ENCODE data around the gene PBX1.

PBX1 gene

DNA sequence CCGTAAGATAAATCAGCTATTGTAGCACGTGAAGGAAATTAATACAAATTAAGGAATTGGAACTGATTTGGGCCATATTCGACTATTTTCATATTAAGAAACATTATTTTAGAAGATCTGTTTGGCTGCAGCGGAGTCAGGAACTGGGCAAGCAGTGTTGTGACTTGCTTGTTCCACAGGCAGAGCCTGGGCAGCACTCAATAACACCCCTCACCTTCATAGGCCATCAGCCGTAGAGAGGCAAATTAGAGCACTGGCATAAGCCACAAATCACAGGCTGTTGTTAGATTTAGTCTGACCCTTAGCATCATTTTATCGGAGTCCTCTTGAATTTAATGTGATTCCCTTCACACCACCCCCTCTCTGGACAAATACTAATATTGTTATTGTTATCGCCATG is 72.8 kb downstream of the PBX1 start:
- Histone ChIP-seq H3K27me3 (ENCODE audit: insufficient read depth, low read length, poor library complexity) (no peaks in the 10 kb centered on the region), H3K36me3 (ENCODE audit: insufficient read depth, low read length) (no peaks in the 10 kb centered on the region), H3K9ac (ENCODE audit: low read depth, low read length) (no peak overlapping the region), H3K27ac (ENCODE audit: low read length) (no peak overlapping the region), H3K4me1 (ENCODE audit: insufficient read depth, low read length) (no peaks in the 10 kb centered on the region), H3K9me3 (ENCODE audit: insufficient read depth, low read length, severe bottlenecking) (no peaks in the 10 kb centered on the region), H2AFZ (ENCODE audit: low read depth, low read length) (no peak overlapping the region), H3K4me3 (ENCODE audit: low read depth in 1 of 2, low read length in 2 of 2) (no peak overlapping the region), H3K79me2 (ENCODE audit: insufficient read depth, low read length) (no peaks in the 10 kb centered on the region), H3K4me2 (ENCODE audit: insufficient read depth, low read length) (no peak overlapping the region), H4K20me1 (ENCODE audit: insufficient read depth, low read length) (no peaks in the 10 kb centered on the region)
- TF ChIP-seq, protein P1, sequence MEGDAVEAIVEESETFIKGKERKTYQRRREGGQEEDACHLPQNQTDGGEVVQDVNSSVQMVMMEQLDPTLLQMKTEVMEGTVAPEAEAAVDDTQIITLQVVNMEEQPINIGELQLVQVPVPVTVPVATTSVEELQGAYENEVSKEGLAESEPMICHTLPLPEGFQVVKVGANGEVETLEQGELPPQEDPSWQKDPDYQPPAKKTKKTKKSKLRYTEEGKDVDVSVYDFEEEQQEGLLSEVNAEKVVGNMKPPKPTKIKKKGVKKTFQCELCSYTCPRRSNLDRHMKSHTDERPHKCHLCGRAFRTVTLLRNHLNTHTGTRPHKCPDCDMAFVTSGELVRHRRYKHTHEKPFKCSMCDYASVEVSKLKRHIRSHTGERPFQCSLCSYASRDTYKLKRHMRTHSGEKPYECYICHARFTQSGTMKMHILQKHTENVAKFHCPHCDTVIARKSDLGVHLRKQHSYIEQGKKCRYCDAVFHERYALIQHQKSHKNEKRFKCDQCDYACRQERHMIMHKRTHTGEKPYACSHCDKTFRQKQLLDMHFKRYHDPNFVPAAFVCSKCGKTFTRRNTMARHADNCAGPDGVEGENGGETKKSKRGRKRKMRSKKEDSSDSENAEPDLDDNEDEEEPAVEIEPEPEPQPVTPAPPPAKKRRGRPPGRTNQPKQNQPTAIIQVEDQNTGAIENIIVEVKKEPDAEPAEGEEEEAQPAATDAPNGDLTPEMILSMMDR (IDR thresholded peaks at IDR 0.05; ENCODE audit: borderline replicate concordance, extremely low read depth, low read length, poor library complexity, severe bottlenecking) = no peak
- no peak for TF ChIP-seq EZH2 (IDR thresholded peaks at IDR 0.05; ENCODE audit: borderline replicate concordance, low read depth, low read length, severe bottlenecking)
- ATAC-seq (ENCODE audit: insufficient read depth, low read depth) (no peak), DNase-seq (no peak)

DNA sequence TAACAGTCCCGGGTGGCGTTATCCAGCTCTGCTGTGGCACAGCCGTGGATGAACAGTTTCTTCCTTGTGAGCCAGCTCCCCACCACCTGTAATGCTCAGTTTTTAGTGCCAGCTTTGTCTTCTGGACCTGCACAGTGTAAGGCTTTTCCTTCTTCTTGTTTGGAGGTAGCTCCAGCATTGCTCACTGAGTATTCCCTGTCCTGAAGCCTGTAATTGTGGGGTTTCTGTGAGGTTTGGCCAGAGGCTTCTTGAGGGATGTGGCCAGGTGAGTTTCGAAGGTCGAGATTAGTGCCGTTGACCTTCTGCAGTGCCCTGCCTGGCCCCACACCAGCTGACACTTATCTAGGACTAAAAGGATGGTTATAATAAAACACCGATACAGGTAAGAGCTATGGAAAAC is 75.0 kb downstream of the PBX1 start:
- Histone ChIP-seq H3K27me3 (ENCODE audit: insufficient read depth, low read length, poor library complexity) (no peaks in the 10 kb centered on the region), H3K9ac (ENCODE audit: low read depth, low read length) (no peak overlapping the region), H3K4me2 (ENCODE audit: insufficient read depth, low read length) (no peak overlapping the region), H3K79me2 (ENCODE audit: insufficient read depth, low read length) (no peaks in the 10 kb centered on the region), H3K4me3 (ENCODE audit: low read depth in 1 of 2, low read length in 2 of 2) (no peak overlapping the region), H3K9me3 (ENCODE audit: insufficient read depth, low read length, severe bottlenecking) (no peaks in the 10 kb centered on the region), H4K20me1 (ENCODE audit: insufficient read depth, low read length) (no peaks in the 10 kb centered on the region), H3K27ac (ENCODE audit: low read length) (no peak overlapping the region), H3K36me3 (ENCODE audit: insufficient read depth, low read length) (no peaks in the 10 kb centered on the region), H3K4me1 (ENCODE audit: insufficient read depth, low read length) (no peaks in the 10 kb centered on the region), H2AFZ (ENCODE audit: low read depth, low read length) (no peak overlapping the region)
- ATAC-seq (ENCODE audit: insufficient read depth, low read depth) = no peak
- TF ChIP-seq EZH2 (IDR thresholded peaks at IDR 0.05; ENCODE audit: borderline replicate concordance, low read depth, low read length, severe bottlenecking) = no peak
- TF ChIP-seq, protein P1 (IDR thresholded peaks at IDR 0.05; ENCODE audit: borderline replicate concordance, extremely low read depth, low read length, poor library complexity, severe bottlenecking) = no peak
- no peak for DNase-seq

DNA sequence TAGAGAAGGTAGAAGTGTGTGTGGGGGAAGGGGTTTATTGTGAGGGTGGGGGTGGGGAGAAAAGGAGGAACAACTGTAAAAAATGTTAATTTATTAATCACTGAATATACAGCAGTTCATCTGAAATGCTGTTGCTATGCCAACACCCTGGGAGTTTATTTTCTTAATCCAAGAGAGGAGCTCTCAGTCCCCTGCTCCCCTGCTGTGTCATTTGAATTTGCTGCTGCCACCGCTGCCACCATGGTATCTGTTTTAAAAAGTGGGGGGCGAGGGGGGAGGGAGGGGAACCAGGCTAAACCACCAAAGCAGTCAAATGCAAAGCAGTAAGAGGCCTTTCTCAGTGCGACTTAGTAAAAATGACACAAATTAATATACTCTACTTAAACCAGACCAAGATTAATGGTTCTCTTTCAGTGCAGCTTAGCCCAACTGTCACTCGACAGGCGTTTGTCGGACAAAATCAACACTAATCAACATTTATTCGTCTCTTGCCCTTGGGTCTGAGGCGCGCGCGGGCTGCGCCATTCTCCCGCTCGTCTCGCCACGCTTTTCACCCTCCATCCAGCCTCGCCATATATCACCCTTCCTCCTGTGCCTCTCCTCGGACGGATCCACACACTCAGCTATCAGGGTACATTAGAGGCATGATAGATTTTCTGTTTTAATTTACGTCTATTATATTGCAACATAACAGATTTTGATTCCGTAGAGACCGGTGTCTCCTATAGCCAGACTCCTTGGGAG is 76.2 kb downstream of the PBX1 start:
- no peaks in the 10 kb centered on the region for H4K20me1 ChIP-seq (ENCODE audit: insufficient read depth, low read length)
- no peak for DNase-seq
- H3K9ac ChIP-seq (ENCODE audit: low read depth, low read length) = no peak overlapping the region
- H3K4me3 ChIP-seq (ENCODE audit: low read depth in 1 of 2, low read length in 2 of 2) = no peak overlapping the region
- no peaks in the 10 kb centered on the region for H3K27me3 ChIP-seq (ENCODE audit: insufficient read depth, low read length, poor library complexity)
- no peak for ATAC-seq (ENCODE audit: insufficient read depth, low read depth)
- no peak for TF ChIP-seq EZH2 (IDR thresholded peaks at IDR 0.05; ENCODE audit: borderline replicate concordance, low read depth, low read length, severe bottlenecking)
- TF ChIP-seq, protein P1 (IDR thresholded peaks at IDR 0.05; ENCODE audit: borderline replicate concordance, extremely low read depth, low read length, poor library complexity, severe bottlenecking) = no peak
- no peaks in the 10 kb centered on the region for H3K36me3 ChIP-seq (ENCODE audit: insufficient read depth, low read length)
- H3K27ac ChIP-seq (ENCODE audit: low read length) = no peak overlapping the region
- no peaks in the 10 kb centered on the region for H3K9me3 ChIP-seq (ENCODE audit: insufficient read depth, low read length, severe bottlenecking)
- H3K4me1 ChIP-seq (ENCODE audit: insufficient read depth, low read length) = no peaks in the 10 kb centered on the region
- no peak overlapping the region for H3K4me2 ChIP-seq (ENCODE audit: insufficient read depth, low read length)
- H3K79me2 ChIP-seq (ENCODE audit: insufficient read depth, low read length) = no peaks in the 10 kb centered on the region
- H2AFZ ChIP-seq (ENCODE audit: low read depth, low read length) = no peak overlapping the region

Data from DND-41 (cell line).